Gastrocnemius medialis (tissue), 4 donors: ENCODE results near the gene SLC36A1. TPM values are rescaled to one million over a fixed set of nuclear protein-coding genes. Genes with fewer than 3 reads are reported as not detected.
A peak's percentile ranks its signal among the peaks of the same experiment; 100 is the strongest.

Source experiments
- ATAC-seq, 2 donors: fragments of 150-250 bp; one replicate each; pipeline ENCODE4 v1.9.1; 2016
- DNase-seq, 2 donors: peaks; one replicate each; pipeline ENCODE4 v3.0.0-alpha.2; 2019
- H3K27ac ChIP-seq, 4 donors: fragments of 200-600 bp; sonication (generic); 1 replicate in 1 of 4; 2 replicates in 3 of 4; pipeline ENCODE4 v1.5.1; 2016 to 2018; ENCODE audit warnings: mild to moderate bottlenecking in 2 of 4, moderate library complexity in 1 of 4
- H3K27me3 ChIP-seq, 3 donors: fragments of 200-600 bp; sonication (generic) in 2 of 3; 1 replicate in 1 of 3; 2 replicates in 2 of 3; pipeline versions ENCODE4 v1.5.1 to v1.6.0; 2016 to 2019; ENCODE audit warnings: mild to moderate bottlenecking in 1 of 3, moderate library complexity in 1 of 3
- H3K36me3 ChIP-seq, 2 donors: fragments of 200-600 bp; sonication (generic) in 1 of 2; one replicate each; pipeline ENCODE4 v1.5.1; 2017 to 2018
- H3K4me1 ChIP-seq, 2 donors: fragments of 200-600 bp; sonication (generic) in 1 of 2; one replicate each; pipeline ENCODE4 v1.5.1; 2016 to 2017; ENCODE audit warnings: mild to moderate bottlenecking in 2 of 2
- H3K4me3 ChIP-seq, 4 donors: fragments of 200-600 bp; sonication (generic) in 3 of 4; 1 replicate in 1 of 4; 2 replicates in 3 of 4; pipeline ENCODE4 v1.5.1; 2016 to 2019; ENCODE audit warnings: mild to moderate bottlenecking in 2 of 4
- H3K9me3 ChIP-seq, 3 donors: fragments of 200-600 bp; sonication (generic) in 2 of 3; 1 replicate in 1 of 3; 2 replicates in 2 of 3; pipeline ENCODE4 v1.5.1; 2016 to 2019
- CTCF ChIP-seq, 5 experiments: fragments of 450-650 bp in 3 of 5; fragments of 200-600 bp in 2 of 5; sonication (generic) in 2 of 5; IDR thresholded peaks in 4 of 5; conservative IDR thresholded peaks in 1 of 5; 1 replicate in 4 of 5; 2 replicates in 1 of 5; pipeline ENCODE4 v1.5.1; 2016 to 2019; ENCODE audit warnings: antibody characterized with exemption in 5 of 5, mild to moderate bottlenecking in 3 of 5, moderate library complexity in 3 of 5
- POLR2A ChIP-seq, 2 donors: fragments of 450-650 bp; IDR thresholded peaks; one replicate each; pipeline ENCODE4 v1.6.1; 2017; ENCODE audit warnings: antibody characterized with exemption in 2 of 2, mild to moderate bottlenecking in 2 of 2, moderate library complexity in 2 of 2
- in situ Hi-C, 4 donors: fragments of 200-750 bp; cut with MboI; loops; one replicate each; pipeline versions ENCODE4 v1.15.0 to v1.8.0; 2017; ENCODE audit warnings: low sequenced_read_pairs in 4 of 4
- intact Hi-C: fragments of 100-400 bp; cut with DNase I; formaldehyde crosslinking; loops from one replicate; pipeline ENCODE4 v1.15.1; 2023; ENCODE audit warnings: low total_unique reads
- total RNA-seq, 4 donors: library from RNA; depleted of rRNA; stranded (reverse); fragments of >200 nt; gene quantifications; one replicate each; pipeline versions ENCODE4 v1.1.0 to v1.2.3, GENCODE V29; 2016

SLC36A1 gene
- total RNA-seq, 4 donors from 2014 or later: 4.6 to 14.7 (median 8.5) TPM

DNA sequence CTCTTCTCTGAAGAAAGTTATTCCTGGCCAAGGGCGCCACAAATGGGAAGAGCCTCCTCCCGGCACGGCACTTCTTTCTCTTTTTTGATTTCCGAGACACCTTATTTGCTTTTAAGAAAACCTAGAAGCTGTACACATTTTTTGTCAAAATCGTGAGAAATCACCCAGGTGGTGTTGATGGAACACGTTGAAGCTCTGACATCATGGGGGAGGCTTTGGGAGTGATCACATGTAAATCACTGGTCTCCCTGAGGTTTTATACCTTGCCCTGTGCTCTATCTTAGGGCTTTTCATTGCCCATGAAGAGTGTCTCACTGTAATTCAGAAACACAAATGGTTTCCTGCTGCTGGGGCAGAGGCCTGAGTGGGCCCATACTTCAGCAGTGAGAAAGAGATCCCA, 27.4 kb downstream of the SLC36A1 start:
- H3K4me1 ChIP-seq: peaks cover 3 to 25% of the 10 kb centered on the region in 2 donors
- no peaks in the 10 kb centered on the region for H3K27me3 ChIP-seq
- H3K27ac ChIP-seq: peak overlapping the region in 3 of 4 donors; percentile 57 to 79 (median 73)
- H3K36me3 ChIP-seq: peaks cover 0 to 39% of the 10 kb centered on the region in 2 donors
- no peak overlapping the region for H3K4me3 ChIP-seq
- in situ Hi-C loops (loop anchor here in 1 of 4 donors (25.0 kb wide), 1 partner anchor 263 kb away; no protein-coding TSS in a partner anchor), intact Hi-C loops (no loop called here)
- no peak for TF ChIP-seq CTCF (IDR thresholded peaks at IDR 0.05 in 4 of 5, conservative IDR thresholded peaks at IDR 0.05 in 1 of 5)
- no peak for TF ChIP-seq POLR2A (IDR thresholded peaks at IDR 0.05)
- ATAC-seq (no peak), DNase-seq (no peak)
- H3K9me3 ChIP-seq: no peaks in the 10 kb centered on the region

- H3K36me3 ChIP-seq: peaks cover 0 to 41% of the 10 kb centered on the region in 2 donors
Measured at GRCh38 chr5:151475388-151475787, 28.0 kb downstream of the SLC36A1 start.

GRCh38 chr5:151476016-151476415, 28.6 kb downstream of the SLC36A1 start:
- Histone ChIP-seq H3K4me1 (peaks cover 11 to 37% of the 10 kb centered on the region in 2 donors), H3K4me3 (no peak overlapping the region), H3K27me3 (no peaks in the 10 kb centered on the region), H3K27ac (peak overlapping the region in 3 of 4 donors; percentile 70 to 79 (median 73)), H3K36me3 (peaks cover 0 to 41% of the 10 kb centered on the region in 2 donors), H3K9me3 (no peaks in the 10 kb centered on the region)
- intact Hi-C loops (loop anchor here (2.0 kb wide), 1 partner anchor 19 kb away; no protein-coding TSS in a partner anchor), in situ Hi-C loops (no loop called here)
- DNase-seq (no peak), ATAC-seq (no peak)
- no peak for TF ChIP-seq CTCF (IDR thresholded peaks at IDR 0.05 in 4 of 5, conservative IDR thresholded peaks at IDR 0.05 in 1 of 5)
- no peak for TF ChIP-seq POLR2A (IDR thresholded peaks at IDR 0.05)

More at GRCh38 chr5:151475388-151475787, 28.0 kb downstream of the SLC36A1 start:
- Histone ChIP-seq H3K4me1 (peaks cover 5 to 31% of the 10 kb centered on the region in 2 donors), H3K27ac (peak overlapping the region in 3 of 4 donors; percentile 70 to 79 (median 73)), H3K4me3 (no peak overlapping the region), H3K9me3 (no peaks in the 10 kb centered on the region), H3K27me3 (no peaks in the 10 kb centered on the region)
- no peak for TF ChIP-seq CTCF (IDR thresholded peaks at IDR 0.05 in 4 of 5, conservative IDR thresholded peaks at IDR 0.05 in 1 of 5)
- TF ChIP-seq POLR2A (IDR thresholded peaks at IDR 0.05): no peak
- intact Hi-C loops (no loop called here), in situ Hi-C loops (no loop called here)
- ATAC-seq: peak in 1 of 2 donors; percentile 45
- no peak for DNase-seq

- Histone ChIP-seq H3K4me1 (peaks cover 12 to 47% of the 10 kb centered on the region in 2 donors), H3K36me3 (peaks cover 0 to 41% of the 10 kb centered on the region in 2 donors), H3K9me3 (no peaks in the 10 kb centered on the region), H3K27ac (peak overlapping the region in 3 of 4 donors; percentile 70 to 79 (median 73)), H3K27me3 (no peaks in the 10 kb centered on the region), H3K4me3 (no peak overlapping the region)
- TF ChIP-seq POLR2A (IDR thresholded peaks at IDR 0.05) (no peak), CTCF (IDR thresholded peaks at IDR 0.05 in 4 of 5, conservative IDR thresholded peaks at IDR 0.05 in 1 of 5) (no peak)
- ATAC-seq (peak; percentile 77 to 80), DNase-seq (peak in 1 of 2 donors; percentile 18)
- in situ Hi-C loops (no loop called here), intact Hi-C loops (loop anchor here (2.0 kb wide), 1 partner anchor 20 kb away; no protein-coding TSS in a partner anchor)
Measured at GRCh38 chr5:151477101-151477500, 29.7 kb downstream of the SLC36A1 start.
